GM12878 (cell line): Measurements from ENCODE around the gene NMT1. TPM values are rescaled to one million over a fixed set of nuclear protein-coding genes. Genes with fewer than 3 reads are reported as not detected.

Source experiments
- ATAC-seq: fragments of 200-7000 bp; cut with Tn5 transposase; 3 replicates; pipeline ENCODE4 v1.9.1; 2020; ENCODE audit warnings: mild to moderate bottlenecking, moderate library complexity
- BruUV-seq: library from RNA; stranded (reverse); fragments of 400-500 nt; replicated peaks from 2 replicates; lab custom pipeline; 2021; lab: Mats Ljungman, UMichigan
- CTCF ChIA-PET: fragments of 300-600 bp; sonication (Branson Sonifier 250); formaldehyde crosslinking; extraction: SDS; loops from one replicate; lab custom pipeline; 2021; ENCODE audit warnings: inconsistent platforms; lab: Yijun Ruan, JAX
- POLR2A ChIA-PET: fragments of 350-600 bp; formaldehyde crosslinking; extraction: SDS; loops from one replicate; lab custom pipeline; 2021; ENCODE audit warnings: inconsistent platforms; lab: Charles Lee
- RAD21 ChIA-PET: fragments of 300-600 bp; sonication (Branson Sonifier 250); formaldehyde crosslinking; loops from one replicate; lab custom pipeline; 2023; ENCODE audit warnings: antibody characterized with exemption; ENCODE audit not compliant: unreplicated experiment; lab: Charles Lee
- SMC1A ChIA-PET: fragments of 300-600 bp; sonication (Branson Sonifier 250); formaldehyde crosslinking; loops from one replicate; lab custom pipeline; 2023; ENCODE audit not compliant: unreplicated experiment, uncharacterized antibody; lab: Charles Lee
- DNase-seq: peaks from one replicate; pipeline ENCODE4 v3.0.0-alpha.2; 2011; ENCODE audit warnings: low read depth, low spot score
- FAIRE-seq: peaks from 3 replicates; lab custom pipeline; 2011; peaks lifted over from hg19 to GRCh38; lab: Jason Lieb, UNC
- H2AFZ ChIP-seq: 2 replicates; pipeline ENCODE4 v1.6.0; 2011; ENCODE audit warnings: low read depth, low read length, control low read depth; ENCODE audit not compliant: control insufficient read depth
- H3K27ac ChIP-seq: 2 replicates; pipeline ENCODE4 v1.5.1; 2011; ENCODE audit warnings: control low read depth; ENCODE audit not compliant: control insufficient read depth, insufficient read depth
- H3K27me3 ChIP-seq, 2 experiments: replicated peaks in 1 of 2; 2 replicates each; pipeline versions ENCODE4 v1.6.0 to v1.6.1; 2011; ENCODE audit warnings: low read length in 1 of 2; ENCODE audit not compliant: control insufficient read depth in 2 of 2, insufficient read depth in 2 of 2
- H3K36me3 ChIP-seq, 2 experiments: 2 replicates each; pipeline ENCODE4 v1.5.1; 2011; ENCODE audit warnings: low read length in 1 of 2; ENCODE audit not compliant: control insufficient read depth in 2 of 2, insufficient read depth in 2 of 2
- H3K4me1 ChIP-seq: 2 replicates; pipeline ENCODE4 v1.6.1; 2011; ENCODE audit warnings: mild to moderate bottlenecking, low read length, moderate library complexity, mixed read lengths; ENCODE audit not compliant: control insufficient read depth, insufficient read depth
- H3K4me2 ChIP-seq: 2 replicates; pipeline ENCODE4 v1.6.0; 2011; ENCODE audit warnings: control low read depth; ENCODE audit not compliant: control insufficient read depth, insufficient read depth
- H3K4me3 ChIP-seq: fragments of 200-600 bp; sonication (generic); 2 replicates; pipeline ENCODE4 v1.5.1; 2016
- H3K79me2 ChIP-seq: 2 replicates; pipeline ENCODE4 v1.6.0; 2011; ENCODE audit warnings: low read length; ENCODE audit not compliant: control insufficient read depth, insufficient read depth
- H3K9ac ChIP-seq: 2 replicates; pipeline ENCODE4 v1.8.0; 2011; ENCODE audit warnings: low read length, control low read depth, mixed read lengths; ENCODE audit not compliant: control insufficient read depth, insufficient read depth
- H3K9me3 ChIP-seq: replicated peaks from 3 replicates; pipeline ENCODE4 v1.5.1; 2011; ENCODE audit warnings: mild to moderate bottlenecking, low read length; ENCODE audit not compliant: control insufficient read depth, insufficient read depth
- H4K20me1 ChIP-seq: 2 replicates; pipeline ENCODE4 v1.6.0; 2011; ENCODE audit not compliant: control insufficient read depth, insufficient read depth
- ATF3 ChIP-seq: IDR thresholded peaks from 2 replicates; pipeline ENCODE4 v1.6.1; 2011; ENCODE audit warnings: low read depth, mild to moderate bottlenecking, low read length, moderate library complexity, borderline replicate concordance; ENCODE audit errors: extremely low read depth
- CREB1 ChIP-seq: IDR thresholded peaks from 2 replicates; pipeline ENCODE4 v1.6.1; 2012; ENCODE audit warnings: low read depth, mild to moderate bottlenecking, inconsistent platforms
- DPF2 ChIP-seq: fragments of 450-650 bp; IDR thresholded peaks from 2 replicates; pipeline ENCODE4 v1.6.1; 2017; ENCODE audit warnings: mild to moderate bottlenecking
- GABPA ChIP-seq: IDR thresholded peaks from 2 replicates; pipeline ENCODE4 v1.6.1; 2014; ENCODE audit warnings: antibody characterized with exemption, low read depth, mild to moderate bottlenecking, inconsistent platforms
- HDAC2 ChIP-seq: fragments of 200-600 bp; sonication (generic); IDR thresholded peaks from 2 replicates; pipeline ENCODE4 v1.6.1; 2017
- HDAC6 ChIP-seq: fragments of 200-600 bp; sonication (generic); IDR thresholded peaks from one replicate; pipeline ENCODE4 v1.8.0; 2017; ENCODE audit warnings: antibody characterized with exemption; ENCODE audit not compliant: unreplicated experiment
- HDGF ChIP-seq: fragments of 450-650 bp; IDR thresholded peaks from 2 replicates; pipeline ENCODE4 v1.6.1; 2016; ENCODE audit warnings: antibody characterized with exemption
- IKZF1 ChIP-seq: fragments of 450-650 bp; conservative IDR thresholded peaks from 2 replicates; pipeline ENCODE4 v1.6.1; 2017; ENCODE audit warnings: antibody characterized with exemption, mild to moderate bottlenecking
- JUNB ChIP-seq: IDR thresholded peaks from 2 replicates; pipeline ENCODE4 v1.6.1; 2016; ENCODE audit warnings: antibody characterized with exemption, mild to moderate bottlenecking
- MTA2 ChIP-seq: fragments of 450-650 bp; IDR thresholded peaks from 2 replicates; pipeline ENCODE4 v1.6.1; 2016; ENCODE audit warnings: low read depth, mild to moderate bottlenecking, moderate library complexity
- NR2C2 ChIP-seq: IDR thresholded peaks from 2 replicates; pipeline ENCODE4 v1.6.1; 2011; ENCODE audit warnings: borderline replicate concordance, low read depth; ENCODE audit not compliant: control insufficient read depth, insufficient read length
- PKNOX1 ChIP-seq: fragments of 450-650 bp; IDR thresholded peaks from 2 replicates; pipeline ENCODE4 v1.6.1; 2016; ENCODE audit warnings: mild to moderate bottlenecking
- POLR2AphosphoS5 ChIP-seq: IDR thresholded peaks from 2 replicates; pipeline ENCODE4 v1.6.1; 2011; ENCODE audit warnings: mild to moderate bottlenecking, low read length, inconsistent platforms
- SIX5 ChIP-seq: IDR thresholded peaks from 2 replicates; pipeline ENCODE4 v1.6.1; 2011; ENCODE audit warnings: mild to moderate bottlenecking, low read depth, low read length, moderate library complexity; ENCODE audit not compliant: severe bottlenecking
- SMAD5 ChIP-seq: IDR thresholded peaks from 2 replicates; pipeline ENCODE4 v1.6.1; 2016; ENCODE audit warnings: antibody characterized with exemption, low read depth
- SP1 ChIP-seq: IDR thresholded peaks from one replicate; pipeline ENCODE4 v1.6.1; 2011; ENCODE audit warnings: low read depth, low read length
- YY1 ChIP-seq: IDR thresholded peaks from 2 replicates; pipeline ENCODE4 v1.6.1; 2011; ENCODE audit warnings: low read depth, mild to moderate bottlenecking, low read length
- ZBTB4 ChIP-seq: fragments of 450-650 bp; formaldehyde crosslinking; IDR thresholded peaks from 2 replicates; pipeline ENCODE4 v1.4.0; 2022; ENCODE audit warnings: mild to moderate bottlenecking, moderate library complexity
- WGBS: methylation state at CpG from one replicate; pipeline ENCODE4 v1.1.6; 2016; ENCODE audit warnings: low lambda C conversion rate; ENCODE audit not compliant: insufficient replicate concordance, insufficient coverage; ENCODE audit errors: missing lambda C conversion rate; 5-methylcytosine and 5-hydroxymethylcytosine counted together
- in situ Hi-C: fragments of 300-500 bp; cut with MboI; formaldehyde crosslinking; loops from 9 replicates; pipeline ENCODE4 v1.14.3; 2018; ENCODE audit warnings: mixed read lengths
- intact Hi-C: fragments of 100-400 bp; cut with micrococcal nuclease; formaldehyde crosslinking; loops from one replicate; pipeline ENCODE4 v1.14.2; 2022; ENCODE audit not compliant: unreplicated experiment
- polyA plus RNA-seq, 11 experiments: library from polyadenylated mRNA; depleted of rRNA in 4 of 11; unstranded in 6 of 11; stranded (reverse) in 5 of 11; fragments of >200 nt; fragmentation: Nextera tagmentation in 4 of 11; fragmentation: Illumina TruSeq in 1 of 11; extraction: Ambion mirVana in 4 of 11; extraction: Trizol in 1 of 11; gene quantifications; 1 replicate in 1 of 11; 2 replicates in 10 of 11; pipeline versions ENCODE4 v1.2.1 to v1.2.3, GENCODE V29; 2011 to 2016; ENCODE audit warnings: inconsistent platforms in 2 of 11, missing spikeins in 2 of 11, low read depth in 1 of 11
- total RNA-seq, 4 experiments: library from RNA; depleted of rRNA in 3 of 4; stranded (reverse); fragments of >200 nt in 3 of 4; fragmentation: Illumina TruSeq in 1 of 4; extraction: Trizol in 1 of 4; gene quantifications; 2 replicates each; pipeline versions ENCODE4 v1.2.1 to v1.2.3, GENCODE V29; 2013 to 2021

The NMT1 gene
- total and polyA plus RNA-seq, 10 of the 15 experiments (the other 5 are each of a cell fraction or from before 2014, with no cell fraction given): 96.7 to 395 (median 222) TPM

GRCh38 chr17:45063198-45063597 is 2.1 kb downstream of the NMT1 start:
- RAD21 ChIA-PET: interaction anchor here (0.8 to 5.9 kb wide), 11 partner anchors 13 to 284 kb away, joined by 3 to 49 read pairs (median 4); partner anchors contain the start of gene DCAKD
- Histone ChIP-seq H3K36me3 (peaks cover 0 to 4% of the 10 kb centered on the region in 2 experiments; a peak in 2 of 4 replicates), H3K4me2 (peak overlapping the region; percentile 91), H3K27me3 (no peaks in the 10 kb centered on the region), H3K9me3 (no peaks in the 10 kb centered on the region), H3K27ac (peak overlapping the region; percentile 98), H4K20me1 (no peaks in the 10 kb centered on the region; the same call in 1 of the 2 replicates), H3K9ac (peak overlapping the region; percentile 99), H3K4me3 (peak overlapping the region; percentile 83), H3K79me2 (peaks cover 86% of the 10 kb centered on the region), H2AFZ (no peak overlapping the region), H3K4me1 (peaks cover 10% of the 10 kb centered on the region)
- POLR2A ChIA-PET: interaction anchor here (0.6 to 6.0 kb wide), 10 partner anchors 8 to 254 kb away, joined by 3 to 119 read pairs (median 4); partner anchors contain the start of genes DCAKD and MAP3K14
- BruUV-seq: no TSS peak
- SMC1A ChIA-PET: interaction anchor here (0.7 to 5.0 kb wide), 12 partner anchors 8 to 88 kb away, joined by 3 to 38 read pairs (median 5); partner anchors contain the start of gene DCAKD
- CTCF ChIA-PET: interaction anchor here (1.2 to 4.6 kb wide), 9 partner anchors 9 to 143 kb away, joined by 3 to 35 read pairs (median 5); partner anchors contain the start of gene DCAKD
- in situ Hi-C loops: no loop called here
- FAIRE-seq: peak; percentile 31
- peak; percentile 78 for DNase-seq
- 20% methylated on average over 1 of the region's 1 CpG for WGBS
- ATAC-seq: peak; percentile 7
- intact Hi-C loops: loop anchor here (2.0 kb wide), 1 partner anchor 16 kb away; no protein-coding TSS in a partner anchor
- peak; percentile 99 for TF ChIP-seq JUNB
- no peak for TF ChIP-seq POLR2AphosphoS5
- TF ChIP-seq HDAC6: no peak
- TF ChIP-seq DPF2: peak; percentile 98
- peak; percentile 66 for TF ChIP-seq GABPA
- no peak for TF ChIP-seq ZBTB4 (CRISPR knock-in tag)
- peak; percentile 67 for TF ChIP-seq SP1
- TF ChIP-seq CREB1: peak; percentile 48; the same call in 1 of the 2 replicates
- TF ChIP-seq HDGF: no peak
- no peak for TF ChIP-seq SMAD5
- TF ChIP-seq YY1: no peak
- TF ChIP-seq IKZF1: peak; percentile 99
- TF ChIP-seq PKNOX1: no peak
- no peak for TF ChIP-seq SIX5
- no peak for TF ChIP-seq NR2C2
- no peak for TF ChIP-seq ATF3
- peak; percentile 90; the same call in 1 of the 2 replicates for TF ChIP-seq MTA2
- no peak for TF ChIP-seq HDAC2
